ENCODE results near the gene CERS3.

DNA sequence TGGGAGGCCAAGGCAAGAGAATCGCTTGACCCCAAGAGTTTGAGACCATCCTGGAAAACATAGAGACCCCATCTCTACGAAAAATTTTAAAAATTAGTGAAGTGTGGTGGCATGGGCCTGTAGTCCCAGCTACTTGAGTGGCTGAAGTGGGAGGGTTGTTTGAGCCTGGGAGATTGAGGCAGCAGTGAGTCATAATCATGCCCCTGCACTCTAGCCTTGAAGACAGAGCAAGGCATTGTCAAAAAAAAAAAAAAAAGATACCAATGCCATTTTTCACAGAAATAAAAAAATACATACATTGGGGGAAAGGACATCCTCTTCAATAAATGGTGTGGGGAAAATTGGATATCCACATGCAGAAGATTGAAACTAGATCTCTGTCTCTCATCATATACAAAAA lies 74.6 kb downstream of the CERS3 start:
- TF ChIP-seq, protein P1, sequence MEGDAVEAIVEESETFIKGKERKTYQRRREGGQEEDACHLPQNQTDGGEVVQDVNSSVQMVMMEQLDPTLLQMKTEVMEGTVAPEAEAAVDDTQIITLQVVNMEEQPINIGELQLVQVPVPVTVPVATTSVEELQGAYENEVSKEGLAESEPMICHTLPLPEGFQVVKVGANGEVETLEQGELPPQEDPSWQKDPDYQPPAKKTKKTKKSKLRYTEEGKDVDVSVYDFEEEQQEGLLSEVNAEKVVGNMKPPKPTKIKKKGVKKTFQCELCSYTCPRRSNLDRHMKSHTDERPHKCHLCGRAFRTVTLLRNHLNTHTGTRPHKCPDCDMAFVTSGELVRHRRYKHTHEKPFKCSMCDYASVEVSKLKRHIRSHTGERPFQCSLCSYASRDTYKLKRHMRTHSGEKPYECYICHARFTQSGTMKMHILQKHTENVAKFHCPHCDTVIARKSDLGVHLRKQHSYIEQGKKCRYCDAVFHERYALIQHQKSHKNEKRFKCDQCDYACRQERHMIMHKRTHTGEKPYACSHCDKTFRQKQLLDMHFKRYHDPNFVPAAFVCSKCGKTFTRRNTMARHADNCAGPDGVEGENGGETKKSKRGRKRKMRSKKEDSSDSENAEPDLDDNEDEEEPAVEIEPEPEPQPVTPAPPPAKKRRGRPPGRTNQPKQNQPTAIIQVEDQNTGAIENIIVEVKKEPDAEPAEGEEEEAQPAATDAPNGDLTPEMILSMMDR (IDR thresholded peaks at IDR 0.05) = no peak
- TF ChIP-seq EZH2 (IDR thresholded peaks at IDR 0.05; ENCODE audit: borderline replicate concordance, insufficient read depth, low read depth, low read length, poor library complexity, severe bottlenecking) = no peak
